NT2/D1 (cell line): ENCODE results near the gene HOXD8.

Source experiments
- SUZ12 ChIP-seq: IDR thresholded peaks from 2 replicates; pipeline ENCODE4 v1.6.1; 2011; ENCODE audit not compliant: insufficient read length, insufficient read depth; ENCODE audit errors: extremely low read depth
- YY1 ChIP-seq: IDR thresholded peaks from 2 replicates; pipeline ENCODE4 v1.6.1; 2011; ENCODE audit not compliant: insufficient read length, insufficient read depth
- ZNF274 ChIP-seq: IDR thresholded peaks from 2 replicates; pipeline ENCODE4 v1.6.1; 2011; ENCODE audit warnings: mild to moderate bottlenecking, low read depth, low read length

GRCh38 chr2:176105730-176106580 is 23.6 kb upstream of the HOXD8 start:
- TF ChIP-seq ZNF274 (no peak), SUZ12 (peak; percentile 1), YY1 (no peak)
